ENCODE data around the gene ATP13A4.

ATP13A4 gene, protein sequence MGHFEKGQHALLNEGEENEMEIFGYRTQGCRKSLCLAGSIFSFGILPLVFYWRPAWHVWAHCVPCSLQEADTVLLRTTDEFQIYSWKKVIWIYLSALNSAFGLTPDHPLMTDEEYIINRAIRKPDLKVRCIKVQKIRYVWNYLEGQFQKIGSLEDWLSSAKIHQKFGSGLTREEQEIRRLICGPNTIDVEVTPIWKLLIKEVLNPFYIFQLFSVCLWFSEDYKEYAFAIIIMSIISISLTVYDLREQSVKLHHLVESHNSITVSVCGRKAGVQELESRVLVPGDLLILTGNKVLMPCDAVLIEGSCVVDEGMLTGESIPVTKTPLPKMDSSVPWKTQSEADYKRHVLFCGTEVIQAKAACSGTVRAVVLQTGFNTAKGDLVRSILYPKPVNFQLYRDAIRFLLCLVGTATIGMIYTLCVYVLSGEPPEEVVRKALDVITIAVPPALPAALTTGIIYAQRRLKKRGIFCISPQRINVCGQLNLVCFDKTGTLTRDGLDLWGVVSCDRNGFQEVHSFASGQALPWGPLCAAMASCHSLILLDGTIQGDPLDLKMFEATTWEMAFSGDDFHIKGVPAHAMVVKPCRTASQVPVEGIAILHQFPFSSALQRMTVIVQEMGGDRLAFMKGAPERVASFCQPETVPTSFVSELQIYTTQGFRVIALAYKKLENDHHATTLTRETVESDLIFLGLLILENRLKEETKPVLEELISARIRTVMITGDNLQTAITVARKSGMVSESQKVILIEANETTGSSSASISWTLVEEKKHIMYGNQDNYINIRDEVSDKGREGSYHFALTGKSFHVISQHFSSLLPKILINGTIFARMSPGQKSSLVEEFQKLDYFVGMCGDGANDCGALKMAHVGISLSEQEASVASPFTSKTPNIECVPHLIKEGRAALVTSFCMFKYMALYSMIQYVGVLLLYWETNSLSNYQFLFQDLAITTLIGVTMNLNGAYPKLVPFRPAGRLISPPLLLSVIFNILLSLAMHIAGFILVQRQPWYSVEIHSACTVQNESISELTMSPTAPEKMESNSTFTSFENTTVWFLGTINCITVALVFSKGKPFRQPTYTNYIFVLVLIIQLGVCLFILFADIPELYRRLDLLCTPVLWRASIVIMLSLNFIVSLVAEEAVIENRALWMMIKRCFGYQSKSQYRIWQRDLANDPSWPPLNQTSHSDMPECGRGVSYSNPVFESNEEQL

DNA sequence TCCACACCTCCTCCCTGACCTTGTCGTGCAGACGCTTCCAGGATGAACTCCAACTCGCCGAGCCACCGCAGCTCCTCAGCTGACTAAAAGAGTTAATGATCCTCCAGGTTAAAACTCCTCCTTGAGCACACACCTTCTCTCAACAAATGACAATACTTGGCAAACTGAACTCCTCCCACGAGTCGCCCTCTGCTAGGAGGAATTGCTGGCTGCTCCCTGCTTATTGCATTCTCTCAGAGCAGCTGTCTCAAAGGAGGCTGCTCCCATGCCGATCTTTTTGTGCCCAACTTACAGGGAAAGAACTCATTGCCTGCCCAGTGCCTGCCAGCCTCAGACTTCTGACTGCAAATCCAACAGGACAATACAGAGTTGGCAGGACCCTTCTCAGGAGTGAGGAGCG, at the start of gene ATP13A4:
ATP13A4 (minus strand) TSS at position 85 of the 400 bp plus-strand sequence. CDS start 96 bp downstream, outside the sequence.
- TF ChIP-seq, protein P1, sequence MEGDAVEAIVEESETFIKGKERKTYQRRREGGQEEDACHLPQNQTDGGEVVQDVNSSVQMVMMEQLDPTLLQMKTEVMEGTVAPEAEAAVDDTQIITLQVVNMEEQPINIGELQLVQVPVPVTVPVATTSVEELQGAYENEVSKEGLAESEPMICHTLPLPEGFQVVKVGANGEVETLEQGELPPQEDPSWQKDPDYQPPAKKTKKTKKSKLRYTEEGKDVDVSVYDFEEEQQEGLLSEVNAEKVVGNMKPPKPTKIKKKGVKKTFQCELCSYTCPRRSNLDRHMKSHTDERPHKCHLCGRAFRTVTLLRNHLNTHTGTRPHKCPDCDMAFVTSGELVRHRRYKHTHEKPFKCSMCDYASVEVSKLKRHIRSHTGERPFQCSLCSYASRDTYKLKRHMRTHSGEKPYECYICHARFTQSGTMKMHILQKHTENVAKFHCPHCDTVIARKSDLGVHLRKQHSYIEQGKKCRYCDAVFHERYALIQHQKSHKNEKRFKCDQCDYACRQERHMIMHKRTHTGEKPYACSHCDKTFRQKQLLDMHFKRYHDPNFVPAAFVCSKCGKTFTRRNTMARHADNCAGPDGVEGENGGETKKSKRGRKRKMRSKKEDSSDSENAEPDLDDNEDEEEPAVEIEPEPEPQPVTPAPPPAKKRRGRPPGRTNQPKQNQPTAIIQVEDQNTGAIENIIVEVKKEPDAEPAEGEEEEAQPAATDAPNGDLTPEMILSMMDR (IDR thresholded peaks at IDR 0.05; ENCODE audit: low read depth, low read length, missing control alignments), result no peak
- no peak within 1 kb of the TSS for H3K4me3 ChIP-seq (replicated peaks; ENCODE audit: low read depth, low read length)

DNA sequence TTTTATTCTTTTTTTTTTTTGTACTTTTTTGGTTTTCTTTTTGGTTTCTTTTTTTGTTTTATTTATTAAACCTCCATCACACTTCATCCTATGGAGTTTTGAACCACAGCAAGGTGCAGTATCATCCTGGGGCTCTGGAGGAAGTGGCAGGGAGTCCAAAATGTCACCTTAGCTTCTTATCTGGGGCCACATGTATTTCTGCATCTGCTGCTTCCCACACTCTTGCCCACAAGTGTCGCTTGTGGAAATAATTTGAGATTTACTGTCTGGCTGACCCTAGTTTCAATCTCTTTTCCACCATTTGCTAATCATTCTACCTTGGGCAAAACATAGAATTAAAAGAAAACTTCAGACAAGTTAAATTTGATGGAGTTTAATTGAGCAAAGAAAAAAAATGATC, 44.7 kb upstream of the ATP13A4 start:
- H3K4me3 ChIP-seq (replicated peaks; ENCODE audit: low read depth, low read length), result no peak overlapping the region
- TF ChIP-seq, protein P1 (IDR thresholded peaks at IDR 0.05; ENCODE audit: low read depth, low read length, missing control alignments), result no peak
- no peak for DNase-seq (ENCODE audit: extremely low read depth, low read depth)

More for the DNA sequence above, at the start of gene ATP13A4:
- DNase-seq (ENCODE audit: extremely low read depth, low read depth), result no peak

DNA sequence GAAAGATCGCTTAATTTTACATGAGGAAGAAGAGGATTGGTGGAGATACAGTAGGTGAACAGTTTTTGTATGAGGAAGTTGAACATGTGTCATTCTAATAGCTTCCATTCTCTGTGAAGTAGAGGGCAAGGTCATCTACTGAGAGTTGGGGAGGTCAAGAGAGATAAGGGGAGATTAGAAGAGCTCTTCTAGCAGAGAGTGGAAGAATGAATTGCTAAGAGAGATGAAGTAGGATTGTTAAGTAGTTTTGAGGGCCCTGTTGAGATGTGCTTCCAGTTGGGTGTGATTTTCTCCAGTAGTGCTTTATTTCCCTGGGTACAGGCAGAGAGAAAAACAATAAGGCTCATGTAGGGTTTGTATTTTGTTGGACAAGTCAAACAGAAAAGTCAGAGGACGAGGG, 43.5 kb upstream of the ATP13A4 start:
- no peak overlapping the region for H3K4me3 ChIP-seq (replicated peaks; ENCODE audit: low read depth, low read length)
- TF ChIP-seq, protein P1 (IDR thresholded peaks at IDR 0.05; ENCODE audit: low read depth, low read length, missing control alignments), result no peak
- DNase-seq (ENCODE audit: extremely low read depth, low read depth), result no peak

DNA sequence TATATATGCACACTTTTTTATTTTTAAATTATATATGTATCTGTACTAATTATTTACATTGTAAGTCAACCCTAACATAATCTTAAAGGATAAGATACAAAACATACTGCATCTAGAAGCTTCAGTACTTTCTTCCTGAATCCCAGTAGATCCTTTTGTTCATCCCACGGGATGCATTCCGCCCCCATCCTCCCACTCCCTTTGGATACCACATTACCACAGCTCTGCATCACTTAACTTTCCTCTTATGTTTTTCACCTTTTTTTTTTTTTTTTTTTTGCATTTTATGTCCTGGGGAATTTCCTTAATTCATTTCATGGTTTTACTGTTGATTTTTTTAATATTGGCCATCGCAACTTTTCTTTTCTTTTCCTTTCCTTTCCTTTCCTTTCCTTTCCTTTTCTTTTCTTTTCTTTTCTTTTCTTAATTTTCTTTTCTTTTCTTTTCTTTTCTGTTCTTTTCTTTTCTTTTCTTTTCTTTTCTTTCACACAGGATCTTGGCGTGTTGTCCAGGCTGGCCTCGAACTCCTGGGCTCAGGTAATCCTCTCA, 41.3 kb upstream of the ATP13A4 start:
- TF ChIP-seq, protein P1 (IDR thresholded peaks at IDR 0.05; ENCODE audit: low read depth, low read length, missing control alignments), result no peak
- H3K4me3 ChIP-seq (replicated peaks; ENCODE audit: low read depth, low read length), result no peak overlapping the region
- DNase-seq (ENCODE audit: extremely low read depth, low read depth), result no peak

DNA sequence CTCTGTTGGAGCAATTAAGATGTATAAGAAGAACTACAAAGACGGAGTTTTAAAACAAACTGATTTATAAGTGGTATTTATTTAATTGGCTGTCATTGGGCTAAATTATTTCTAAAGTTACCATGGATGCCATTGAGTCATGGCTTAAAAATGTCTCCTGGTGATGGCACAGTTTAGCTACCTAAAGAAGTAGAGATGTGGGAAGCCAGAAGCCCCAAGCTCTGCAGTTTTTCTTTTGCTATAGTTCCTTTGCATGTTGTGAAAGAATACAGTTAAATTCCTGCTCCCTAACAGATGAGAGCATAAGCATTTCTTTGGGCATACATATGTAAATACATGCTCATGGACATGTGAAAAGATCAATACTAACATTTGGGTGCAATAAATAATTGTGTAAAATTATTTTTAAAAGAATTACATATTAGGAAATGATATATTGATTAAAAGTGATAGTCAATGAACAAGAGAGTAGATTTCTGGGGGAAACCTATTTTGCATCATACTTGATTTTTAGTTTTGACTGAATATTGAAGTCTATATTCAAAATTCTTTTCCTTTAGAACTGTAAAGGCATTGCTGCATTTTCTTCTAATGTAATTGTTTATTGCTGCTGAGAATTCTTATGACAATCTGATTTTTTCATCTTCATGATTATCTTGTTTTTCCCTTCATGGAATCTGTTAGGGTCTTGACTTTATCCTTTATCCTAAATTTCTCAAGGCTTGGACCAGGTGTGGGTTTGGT, 40.4 kb upstream of the ATP13A4 start:
- DNase-seq (ENCODE audit: extremely low read depth, low read depth), result no peak
- H3K4me3 ChIP-seq (replicated peaks; ENCODE audit: low read depth, low read length), result peak overlapping the region; percentile 71

More for the DNA sequence above, 40.4 kb upstream of the ATP13A4 start:
- TF ChIP-seq, protein P1 (IDR thresholded peaks at IDR 0.05; ENCODE audit: low read depth, low read length, missing control alignments), result no peak
